NT2/D1 (cell line): ENCODE measurements around the gene CEP164.

Experiments
- SUZ12 ChIP-seq: IDR thresholded peaks from 2 replicates; pipeline ENCODE4 v1.6.1; 2011; ENCODE audit not compliant: insufficient read length, insufficient read depth; ENCODE audit errors: extremely low read depth
- YY1 ChIP-seq: IDR thresholded peaks from 2 replicates; pipeline ENCODE4 v1.6.1; 2011; ENCODE audit not compliant: insufficient read length, insufficient read depth
- ZNF274 ChIP-seq: IDR thresholded peaks from 2 replicates; pipeline ENCODE4 v1.6.1; 2011; ENCODE audit warnings: mild to moderate bottlenecking, low read depth, low read length

GRCh38 chr11:117441146-117441975, 113.7 kb downstream of the CEP164 start:
- TF ChIP-seq ZNF274 (no peak), YY1 (no peak), SUZ12 (no peak)
